ENCODE measurements around the gene SLC25A15.
"Not testable (repeated sequence)": the region's sequence is repeated elsewhere in the genome, so short reads cannot be mapped to it uniquely, and the experiment has no call there.

The SLC25A15 gene

GRCh38 chr13:40814803-40815202 is 25.4 kb downstream of the SLC25A15 start:
- H3K27ac ChIP-seq = no peak overlapping the region
- peaks cover 3 to 17% of the 10 kb centered on the region in 2 experiments for H3K4me1 ChIP-seq (ENCODE audit: control insufficient read depth in 1 of 2, insufficient read depth in 1 of 2, low read depth in 1 of 2, low read length in 1 of 2)
- no peak overlapping the region for H3K4me3 ChIP-seq (ENCODE audit: low read depth in 1 of 2, low read length in 1 of 2)
- H3K27me3 ChIP-seq = no peaks in the 10 kb centered on the region
- H3K9me3 ChIP-seq = no peaks in the 10 kb centered on the region
- no peak for TF ChIP-seq CTCF (IDR thresholded peaks at IDR 0.05)
- H3K36me3 ChIP-seq = no peaks in the 10 kb centered on the region

GRCh38 chr13:40818926-40819325 is 29.5 kb downstream of the SLC25A15 start:
- H3K36me3 ChIP-seq = no peaks in the 10 kb centered on the region
- no peaks in the 10 kb centered on the region for H3K9me3 ChIP-seq
- H3K27me3 ChIP-seq = no peaks in the 10 kb centered on the region
- no peak overlapping the region for H3K4me3 ChIP-seq (ENCODE audit: low read depth in 1 of 2, low read length in 1 of 2)
- no peak for TF ChIP-seq CTCF (IDR thresholded peaks at IDR 0.05)
- no peak overlapping the region for H3K27ac ChIP-seq
- H3K4me1 ChIP-seq (ENCODE audit: control insufficient read depth in 1 of 2, insufficient read depth in 1 of 2, low read depth in 1 of 2, low read length in 1 of 2) = peaks cover 0 to 3% of the 10 kb centered on the region in 2 experiments

- no peaks in the 10 kb centered on the region for H3K27me3 ChIP-seq
- no peaks in the 10 kb centered on the region for H3K4me1 ChIP-seq (ENCODE audit: control insufficient read depth in 1 of 2, insufficient read depth in 1 of 2, low read depth in 1 of 2, low read length in 1 of 2)
- TF ChIP-seq CTCF (IDR thresholded peaks at IDR 0.05) = no peak
- H3K27ac ChIP-seq = no peak overlapping the region
- H3K9me3 ChIP-seq = no peaks in the 10 kb centered on the region
- no peaks in the 10 kb centered on the region for H3K36me3 ChIP-seq
- no peak overlapping the region for H3K4me3 ChIP-seq (ENCODE audit: low read depth in 1 of 2, low read length in 1 of 2)
Observed at GRCh38 chr13:40819797-40820315, 30.4 kb downstream of the SLC25A15 start.

DNA sequence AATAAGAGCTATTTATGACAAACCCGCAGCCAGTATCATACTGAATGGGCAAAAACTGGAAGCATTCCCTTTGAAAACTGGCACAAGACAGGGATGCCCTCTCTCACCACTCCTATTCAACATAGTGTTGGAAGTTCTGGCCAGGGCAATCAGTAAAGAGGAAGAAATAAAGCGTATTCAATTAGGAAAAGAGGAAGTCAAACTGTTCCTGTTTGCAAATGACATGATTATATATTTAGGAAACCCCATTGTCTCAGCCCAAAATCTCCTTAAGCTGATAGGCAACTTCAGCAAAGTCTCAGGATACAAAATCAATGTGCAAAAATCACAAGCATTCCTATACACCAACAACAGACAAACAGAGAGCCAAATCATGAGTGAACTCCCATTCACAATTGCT is 50.3 kb downstream of the SLC25A15 start:
- H3K36me3 ChIP-seq; H3K27ac ChIP-seq; H3K4me1 ChIP-seq (ENCODE audit: control insufficient read depth in 1 of 2, insufficient read depth in 1 of 2, low read depth in 1 of 2, low read length in 1 of 2); H3K27me3 ChIP-seq; H3K4me3 ChIP-seq (ENCODE audit: low read depth in 1 of 2, low read length in 1 of 2); H3K9me3 ChIP-seq: not testable (repeated sequence)

- not testable (repeated sequence) for H3K27me3 ChIP-seq; H3K27ac ChIP-seq; H3K9me3 ChIP-seq; H3K4me1 ChIP-seq (ENCODE audit: control insufficient read depth in 1 of 2, insufficient read depth in 1 of 2, low read depth in 1 of 2, low read length in 1 of 2); H3K36me3 ChIP-seq; H3K4me3 ChIP-seq (ENCODE audit: low read depth in 1 of 2, low read length in 1 of 2)
Observed at GRCh38 chr13:40840955-40841354, 51.5 kb downstream of the SLC25A15 start.

Measured in neutrophil (primary cell).